ENCODE data around the gene AARSD1.
"Not testable (repeated sequence)": the region's sequence is repeated elsewhere in the genome, so short reads cannot be mapped to it uniquely, and the experiment has no call there.

The AARSD1 gene

DNA sequence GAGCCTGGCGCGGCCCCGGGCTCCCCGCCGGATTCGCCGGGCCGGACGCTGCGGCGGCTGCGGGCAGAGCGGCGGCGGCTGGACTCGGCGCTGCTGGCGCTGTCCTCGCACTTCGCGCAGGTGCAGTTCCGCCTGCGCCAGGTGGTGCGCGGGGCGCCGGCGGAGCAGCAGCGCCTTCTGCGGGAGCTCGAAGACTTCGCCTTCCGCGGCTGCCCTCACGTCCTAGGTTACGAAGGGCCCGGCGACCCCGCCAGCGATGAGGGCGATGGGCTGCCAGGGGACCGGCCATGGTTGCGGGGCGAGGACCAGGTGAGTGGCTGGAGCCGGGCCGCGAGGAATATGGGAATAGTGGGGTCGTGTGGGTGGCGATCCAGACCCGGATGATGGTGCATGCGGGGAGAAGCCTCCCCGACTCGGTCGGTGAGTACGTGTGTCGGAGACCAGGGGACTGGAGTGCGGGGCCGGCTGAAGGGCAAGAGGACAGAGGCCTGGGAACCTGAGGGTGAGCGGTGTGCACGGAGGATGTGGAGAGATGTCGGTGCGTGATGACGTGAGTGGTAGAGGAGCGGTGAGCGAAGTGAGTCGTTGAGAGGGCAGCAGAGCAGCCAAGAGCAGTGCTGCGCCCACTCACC, 16.6 kb upstream of the AARSD1 start:
- peak in 2 of 3 donors; percentile 36 to 40 for DNase-seq

DNA sequence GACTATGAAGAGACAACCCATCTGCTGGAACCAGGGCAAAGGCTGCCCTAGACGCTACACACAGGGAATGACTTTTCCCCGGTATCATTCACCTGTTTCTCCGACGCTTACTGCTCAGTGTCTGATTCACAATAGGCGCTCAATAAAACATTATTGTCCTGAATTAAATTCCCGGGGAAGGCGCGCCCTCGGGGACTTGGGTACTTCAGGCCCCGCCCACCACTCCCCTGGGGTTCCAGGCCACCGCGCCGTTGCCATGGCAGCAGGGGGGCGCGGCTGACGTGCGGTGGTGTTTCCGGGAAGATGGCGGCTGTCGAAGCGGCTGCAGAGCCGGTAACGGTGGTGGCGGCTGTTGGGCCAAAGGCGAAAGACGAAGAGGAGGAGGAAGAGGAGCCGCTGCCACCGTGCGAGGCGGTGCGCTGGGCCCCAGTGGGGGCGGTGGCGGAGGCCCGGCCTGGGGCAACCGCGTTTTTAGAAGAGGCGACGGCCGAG, 16.1 kb upstream of the AARSD1 start, which contains the start of gene RUNDC1:
TSS of gene RUNDC1 (plus strand) at position 292 of the 492 bp plus-strand sequence. CDS start at position 304, 12 bp downstream.
- DNase-seq = peak; percentile 90 to 97 (median 95)

- DNase-seq = peak; percentile 20 to 51 (median 49)
Measured at GRCh38 chr17:42979511-42980273, 15.4 kb upstream of the AARSD1 start, which contains the start of gene PTGES3L. Gene PTGES3L, minus strand, starts transcription at chr17:42980080. Its CDS starts 27 bp downstream, at chr17:42980053.

DNA sequence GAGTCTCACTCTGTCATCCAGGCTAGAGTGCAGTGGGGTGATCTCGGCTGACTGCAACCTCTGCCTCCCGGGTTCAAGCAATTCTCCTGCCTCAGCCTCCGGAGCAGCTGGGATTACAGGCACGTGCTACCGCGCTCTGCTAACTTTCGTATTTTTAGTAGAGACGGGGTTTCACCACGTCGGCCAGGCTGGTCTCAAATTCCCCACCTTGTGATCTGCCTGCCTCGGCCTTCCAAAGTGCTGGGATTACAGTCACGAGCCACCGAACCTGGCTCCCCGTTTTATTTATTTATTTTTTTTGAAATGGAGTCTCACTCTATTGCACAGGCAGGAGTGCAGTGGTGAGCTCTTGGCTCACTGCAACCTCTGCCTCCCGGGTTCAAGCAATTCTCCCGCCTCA, 11.4 kb upstream of the AARSD1 start:
- not testable (repeated sequence) for DNase-seq

DNA sequence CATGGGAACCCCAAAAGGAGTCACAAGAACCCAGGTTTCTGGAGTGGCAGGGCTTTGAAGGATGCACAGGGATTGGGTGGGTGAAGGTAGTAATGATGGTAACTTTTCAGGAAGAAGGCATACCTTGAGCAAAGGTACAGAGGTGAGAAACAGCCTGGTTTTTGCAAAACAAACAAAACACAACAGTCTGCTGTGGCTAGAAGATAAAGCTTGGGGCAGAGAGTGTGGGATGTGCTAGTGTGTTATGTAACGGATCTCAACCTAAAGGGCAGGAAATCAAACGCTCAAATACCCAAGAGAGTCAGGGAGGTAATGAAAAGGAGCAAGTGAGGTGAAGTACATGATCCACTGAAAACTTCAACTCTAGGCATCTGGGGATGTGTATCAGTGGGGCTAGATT, 11.0 kb upstream of the AARSD1 start:
- no peak for DNase-seq

DNA sequence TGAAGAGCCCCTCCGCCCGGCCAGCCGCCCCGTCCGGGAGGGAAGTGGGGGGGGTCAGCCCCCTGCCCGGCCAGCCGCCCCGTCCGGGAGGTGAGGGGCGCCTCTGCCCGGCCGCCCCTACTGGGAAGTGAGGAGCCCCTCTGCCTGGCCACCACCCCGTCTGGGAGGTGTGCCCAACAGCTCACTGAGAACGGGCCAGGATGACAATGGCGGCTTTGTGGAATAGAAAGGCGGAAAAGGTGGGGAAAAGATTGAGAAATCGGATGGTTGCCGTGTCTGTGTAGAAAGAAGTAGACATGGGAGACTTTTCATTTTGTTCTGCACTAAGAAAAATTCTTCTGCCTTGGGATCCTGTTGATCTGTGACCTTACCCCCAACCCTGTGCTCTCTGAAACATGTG, 9.1 kb upstream of the AARSD1 start:
- not testable (repeated sequence) for DNase-seq

GRCh38 chr17:42971589-42971988, 7.3 kb upstream of the AARSD1 start:
- no peak for DNase-seq

DNA sequence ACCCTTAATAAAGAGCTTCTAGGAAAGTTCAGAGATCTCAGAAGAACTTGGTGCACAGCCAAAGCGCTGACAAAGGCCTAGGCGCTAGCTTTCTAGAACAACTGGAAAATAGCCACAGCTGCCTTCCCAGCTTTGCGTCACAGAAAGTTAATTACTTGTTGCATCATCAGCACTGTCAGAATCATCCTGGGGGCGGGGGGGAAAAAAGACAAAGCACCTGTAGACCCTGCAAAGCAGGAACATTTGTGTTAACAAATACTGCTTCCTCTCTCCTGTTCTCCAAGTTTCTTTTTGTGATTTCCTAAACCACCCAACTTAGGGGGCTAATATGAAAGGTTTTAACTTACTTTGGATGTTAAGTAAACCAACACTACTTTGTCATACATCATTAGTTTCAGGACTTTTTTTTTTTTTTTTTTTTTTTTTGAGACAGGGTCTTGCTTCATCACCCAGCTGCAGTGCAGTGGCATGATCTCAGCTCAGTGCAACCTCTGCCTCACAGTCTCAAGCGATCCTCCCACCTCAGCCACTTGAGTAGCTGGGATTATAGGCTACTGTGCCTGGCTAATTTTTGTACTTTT, 4.8 kb upstream of the AARSD1 start:
- peak; percentile 25 to 60 (median 42) for DNase-seq

- DNase-seq = no peak
Measured at GRCh38 chr17:42967925-42968324, 3.7 kb upstream of the AARSD1 start.

GRCh38 chr17:42953669-42954068, 10.6 kb downstream of the AARSD1 start:
- no peak for DNase-seq

DNA sequence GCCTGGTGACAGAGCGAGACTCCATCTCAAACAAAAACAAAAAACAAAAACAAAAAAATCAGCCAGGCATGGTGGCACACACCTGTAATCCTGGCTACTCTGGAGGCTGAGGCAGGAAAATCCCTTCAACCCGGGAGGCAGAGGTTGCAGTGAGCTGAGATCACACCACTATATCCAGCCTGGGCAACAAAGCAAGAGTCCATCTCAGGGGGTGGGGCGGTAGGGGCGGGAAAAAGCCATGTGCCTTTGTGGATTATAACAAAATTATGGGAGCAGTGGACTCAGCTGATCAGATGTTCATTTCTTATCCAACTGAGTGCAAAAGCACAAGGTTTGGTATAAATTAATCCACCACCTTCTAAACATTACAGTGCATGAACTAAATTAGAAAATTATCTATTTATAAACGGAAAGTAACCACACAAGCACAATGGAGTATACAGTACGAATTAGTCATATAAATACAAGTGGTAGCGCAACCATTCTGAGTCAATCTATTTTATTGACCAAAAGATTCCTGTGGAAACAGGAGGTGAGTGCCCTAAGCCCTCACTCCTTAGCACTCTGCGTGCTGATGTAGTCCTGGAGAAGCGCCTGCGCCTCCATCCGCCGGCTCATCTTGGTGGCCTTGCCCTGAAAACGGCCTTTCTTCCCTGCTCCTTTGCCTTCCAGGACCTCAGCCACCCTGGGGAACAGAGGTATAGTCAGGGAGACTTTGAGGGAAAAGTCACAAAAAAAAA, 14.0 kb downstream of the AARSD1 start:
- DNase-seq = no peak

- no peak for DNase-seq
Measured at GRCh38 chr17:42946812-42947211, 17.4 kb downstream of the AARSD1 start.

- no peak for DNase-seq
Measured at GRCh38 chr17:42944211-42944610, 20.0 kb downstream of the AARSD1 start.

- peak; percentile 57 to 63 (median 63) for DNase-seq
Measured at GRCh38 chr17:42937712-42938596, 26.3 kb downstream of the AARSD1 start.

- no peak for DNase-seq
Measured at GRCh38 chr17:42929497-42929844, 34.8 kb downstream of the AARSD1 start.

GRCh38 chr17:42928714-42929496, 35.3 kb downstream of the AARSD1 start:
- DNase-seq = peak; percentile 94 to 97 (median 94)

DNA sequence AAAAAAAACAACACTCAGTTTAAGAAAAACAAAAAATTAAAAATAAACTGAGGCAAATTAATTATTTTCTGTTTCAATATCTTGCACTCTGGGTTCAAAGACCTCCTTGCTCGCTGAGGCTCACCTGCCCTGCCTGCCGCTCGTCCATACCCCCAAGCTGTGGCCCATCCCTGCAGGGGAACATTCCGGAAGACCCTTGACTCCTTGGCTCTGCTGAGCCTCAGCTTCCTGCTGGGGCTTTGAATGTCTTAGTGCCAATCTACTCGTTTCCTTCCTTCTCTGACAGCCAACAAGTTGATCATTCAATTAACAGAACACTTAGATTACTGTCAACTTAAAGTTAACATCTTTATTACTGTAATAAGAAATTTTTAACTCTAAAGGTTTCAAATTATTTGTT, 39.4 kb downstream of the AARSD1 start:
- no peak for DNase-seq

GRCh38 chr17:42923472-42923871, 40.8 kb downstream of the AARSD1 start:
- not testable (repeated sequence) for DNase-seq

DNA sequence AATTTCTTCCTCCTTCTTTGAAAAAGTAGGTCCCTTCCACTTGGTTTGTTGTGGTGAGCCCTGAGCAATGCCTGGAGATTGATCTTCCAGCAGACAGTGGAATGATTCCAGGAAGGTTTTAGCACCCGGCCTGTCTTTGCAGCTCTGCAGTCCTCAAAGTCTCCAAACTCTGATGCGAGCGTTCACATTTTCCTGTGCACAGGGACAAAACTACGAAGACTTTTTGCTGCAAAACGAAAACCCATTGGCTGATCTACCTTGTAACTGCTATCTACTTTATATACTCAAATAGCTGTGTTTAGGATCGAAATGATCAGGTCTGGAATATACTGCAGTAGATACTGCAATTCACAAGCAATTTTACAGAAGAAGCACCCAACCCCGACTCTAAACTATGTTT, 42.0 kb downstream of the AARSD1 start:
- no peak for DNase-seq

DNA sequence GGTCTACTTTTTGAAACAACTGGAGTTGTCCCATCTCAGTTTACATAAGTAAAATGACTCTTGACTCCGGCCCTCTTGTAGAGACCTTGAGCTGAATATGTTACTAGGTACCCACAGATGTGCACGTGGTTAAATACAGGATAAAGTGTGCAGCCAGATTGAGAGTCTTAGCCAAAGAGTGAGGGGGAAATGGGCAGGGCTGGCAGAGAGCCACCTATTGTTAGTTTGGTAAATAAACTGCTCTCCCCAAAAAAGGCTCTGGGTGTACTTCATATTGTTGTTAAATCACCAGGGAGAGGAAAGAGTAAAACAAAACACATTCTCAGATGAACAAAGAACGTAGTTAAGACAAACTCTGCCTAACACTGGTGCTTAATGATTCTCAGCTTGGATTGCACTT, 43.3 kb downstream of the AARSD1 start:
- no peak for DNase-seq

All from suppressor macrophage treated with lipopolysaccharide for 1 hour (primary cell).